ENCODE results near the gene DDAH1.

Gene DDAH1

GRCh38 chr1:85328713-85329397, 136.1 kb downstream of the DDAH1 start:
- peak; percentile 98 for DNase-seq (ENCODE audit: low read depth)

- DNase-seq (ENCODE audit: low read depth): no peak
Measured at GRCh38 chr1:85327759-85328158, 137.2 kb downstream of the DDAH1 start.

GRCh38 chr1:85326851-85327250, 138.1 kb downstream of the DDAH1 start:
- no peak for DNase-seq (ENCODE audit: low read depth)

DNA sequence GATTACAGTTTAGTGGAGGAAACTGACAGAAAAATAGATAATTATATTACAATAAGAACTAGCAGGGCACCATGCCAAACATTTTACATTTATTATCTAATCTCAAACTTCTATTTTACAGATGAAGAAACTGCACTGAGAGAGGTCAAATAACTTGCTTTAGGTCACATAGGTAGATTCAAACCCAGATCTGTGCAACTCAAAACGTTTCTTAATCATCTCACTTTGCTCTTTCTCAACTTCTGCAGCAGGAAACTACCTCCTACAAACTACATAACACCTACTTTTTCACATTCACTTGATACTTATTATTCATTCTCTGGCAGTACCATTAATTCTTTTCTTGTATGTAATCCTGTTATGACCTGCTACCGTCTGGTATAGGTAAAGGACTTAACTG, 138.6 kb downstream of the DDAH1 start:
- DNase-seq (ENCODE audit: low read depth): no peak

GRCh38 chr1:85325920-85326319, 139.0 kb downstream of the DDAH1 start:
- DNase-seq (ENCODE audit: low read depth): no peak

- DNase-seq (ENCODE audit: low read depth): no peak
Measured at GRCh38 chr1:85323770-85324169, 141.2 kb downstream of the DDAH1 start.

GRCh38 chr1:85322655-85323054, 142.3 kb downstream of the DDAH1 start:
- no peak for DNase-seq (ENCODE audit: low read depth)

- DNase-seq (ENCODE audit: low read depth): peak; percentile 90
Measured at GRCh38 chr1:85321237-85321964, 143.6 kb downstream of the DDAH1 start.

DNA sequence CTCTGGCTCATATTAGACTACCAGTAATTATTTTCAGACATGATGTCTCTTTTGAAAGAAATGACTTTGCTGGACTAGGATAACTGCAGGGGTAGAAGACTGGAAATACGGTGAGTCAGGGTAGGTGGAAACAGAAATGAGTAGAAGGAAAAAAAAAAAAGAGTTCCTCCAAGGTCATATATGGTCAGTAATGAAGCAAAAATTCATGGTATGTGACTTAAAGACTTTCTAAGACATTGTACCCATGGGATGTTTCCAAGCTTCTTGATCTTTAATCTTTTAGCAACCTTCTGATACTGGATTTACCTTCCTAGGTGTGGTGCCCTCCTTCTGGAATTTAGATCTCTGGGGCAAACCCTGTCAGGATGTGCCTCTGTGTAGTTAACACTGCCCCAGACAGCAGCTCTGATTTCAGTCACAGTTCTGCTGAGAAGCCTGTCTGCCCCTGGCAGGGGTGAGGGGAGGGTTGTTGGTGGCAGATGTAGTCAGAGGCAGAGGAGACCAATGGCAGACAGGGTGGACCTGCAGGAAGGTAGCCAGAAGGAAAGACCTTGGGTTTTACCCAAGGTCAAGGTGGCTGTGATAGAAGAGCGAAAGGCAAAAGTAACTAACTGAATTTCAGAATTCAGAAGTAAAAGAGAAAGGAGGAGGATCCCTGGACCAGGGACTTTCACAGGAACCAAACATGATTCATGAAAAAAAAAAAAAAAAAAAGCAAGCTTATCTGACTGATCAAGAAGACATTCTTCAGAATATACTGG, 144.4 kb downstream of the DDAH1 start:
- DNase-seq (ENCODE audit: low read depth): no peak

DNA sequence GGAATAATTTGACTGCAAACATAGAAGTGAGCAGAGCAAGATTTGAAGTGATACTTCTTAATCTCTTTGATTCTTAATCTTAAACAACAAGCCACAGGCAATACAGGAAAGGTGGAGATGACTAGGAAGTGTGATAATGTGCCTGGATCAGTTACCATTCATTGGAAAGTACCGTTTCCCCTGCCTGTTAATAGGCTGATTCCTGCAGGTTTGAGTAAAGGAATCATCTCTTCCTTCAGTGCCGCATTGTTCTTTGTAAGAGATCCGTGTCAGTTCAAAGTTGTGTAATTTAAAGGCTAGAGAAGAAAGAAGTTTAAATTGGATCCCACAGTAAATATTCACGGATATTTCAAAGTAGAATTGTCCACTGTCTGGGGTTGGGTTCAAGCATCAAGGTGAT, 145.0 kb downstream of the DDAH1 start:
- no peak for DNase-seq (ENCODE audit: low read depth)

DNA sequence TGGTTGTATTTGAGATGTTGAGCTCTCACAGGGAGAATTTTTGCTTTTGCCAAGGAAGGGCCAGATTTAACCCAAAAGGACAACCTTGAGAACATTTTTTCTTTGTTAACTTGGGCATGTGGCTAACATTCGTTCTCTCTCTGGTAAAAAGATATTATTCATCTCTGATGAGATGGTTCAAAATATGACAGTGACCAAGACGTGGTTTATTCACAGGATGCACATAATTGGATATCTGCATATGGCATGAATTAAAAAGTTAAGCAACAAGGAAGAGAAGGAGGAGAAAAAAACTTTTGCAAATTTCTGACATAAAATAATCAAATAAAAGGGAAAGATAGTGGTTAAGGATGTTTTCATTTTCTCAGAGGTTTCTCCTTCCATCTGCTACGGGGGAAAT, 145.5 kb downstream of the DDAH1 start:
- no peak for DNase-seq (ENCODE audit: low read depth)

DNA sequence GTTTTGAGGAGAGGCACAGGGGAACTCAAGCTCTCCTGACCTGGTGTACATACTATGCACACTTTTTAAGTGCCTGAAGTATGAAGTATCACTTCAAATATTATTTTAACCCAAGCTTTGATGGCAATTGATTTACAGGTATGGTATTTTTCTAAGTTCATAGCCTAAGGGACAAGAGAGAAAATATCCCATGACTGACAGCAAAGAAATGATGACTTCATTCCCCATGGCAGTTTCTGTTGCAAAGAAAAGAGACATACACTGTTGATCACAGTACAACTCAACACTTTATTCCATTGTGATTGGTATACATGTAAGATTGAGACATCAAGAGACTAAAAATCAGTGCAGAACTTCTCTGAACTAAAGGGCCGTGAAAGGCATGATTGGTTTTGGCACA, 146.7 kb downstream of the DDAH1 start:
- DNase-seq (ENCODE audit: low read depth): no peak

GRCh38 chr1:85317560-85317959, 147.4 kb downstream of the DDAH1 start:
- DNase-seq (ENCODE audit: low read depth): no peak

- no peak for DNase-seq (ENCODE audit: low read depth)
Measured at GRCh38 chr1:85316321-85316720, 148.6 kb downstream of the DDAH1 start.

DNA sequence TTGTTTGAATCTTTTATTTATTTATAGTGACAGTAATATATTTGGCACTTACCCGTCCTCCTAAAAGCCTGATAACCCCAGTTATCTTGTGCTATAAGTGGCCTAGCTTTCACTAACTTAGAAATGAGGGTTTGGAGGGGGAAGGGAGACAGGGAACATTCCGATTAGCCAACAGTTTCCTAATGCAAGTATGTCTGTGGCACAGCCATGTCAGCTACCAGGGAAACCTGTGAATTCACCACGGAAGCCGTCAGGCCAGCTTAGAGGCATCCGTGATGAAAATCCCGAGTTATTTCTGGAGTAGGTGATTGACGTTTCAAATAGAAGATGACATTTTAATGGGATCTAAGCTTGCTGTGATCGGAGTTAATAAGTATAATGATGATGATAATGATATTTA, 149.2 kb downstream of the DDAH1 start:
- no peak for DNase-seq (ENCODE audit: low read depth)

DNA sequence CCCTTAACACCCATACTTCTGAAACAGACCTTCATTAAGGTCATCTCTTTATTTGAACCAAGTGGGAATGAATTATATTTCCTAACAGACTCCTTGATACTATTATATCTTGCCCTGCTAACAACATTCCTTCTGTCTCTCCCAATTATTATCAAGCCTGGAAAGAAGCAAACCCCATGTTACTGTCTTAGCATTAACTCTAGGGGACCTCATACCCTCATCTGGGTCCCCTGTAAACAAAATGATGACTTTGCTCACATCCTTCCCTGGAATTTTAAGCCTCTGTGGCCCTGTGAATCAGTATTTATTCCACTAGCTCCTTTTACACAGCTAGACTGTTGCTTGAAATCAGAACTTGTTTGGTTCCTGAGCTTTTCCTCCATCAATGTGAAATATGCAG, 150.2 kb downstream of the DDAH1 start:
- DNase-seq (ENCODE audit: low read depth): no peak

- peak; percentile 98 for DNase-seq (ENCODE audit: low read depth)
Measured at GRCh38 chr1:85313888-85314696, 150.9 kb downstream of the DDAH1 start.

DNA sequence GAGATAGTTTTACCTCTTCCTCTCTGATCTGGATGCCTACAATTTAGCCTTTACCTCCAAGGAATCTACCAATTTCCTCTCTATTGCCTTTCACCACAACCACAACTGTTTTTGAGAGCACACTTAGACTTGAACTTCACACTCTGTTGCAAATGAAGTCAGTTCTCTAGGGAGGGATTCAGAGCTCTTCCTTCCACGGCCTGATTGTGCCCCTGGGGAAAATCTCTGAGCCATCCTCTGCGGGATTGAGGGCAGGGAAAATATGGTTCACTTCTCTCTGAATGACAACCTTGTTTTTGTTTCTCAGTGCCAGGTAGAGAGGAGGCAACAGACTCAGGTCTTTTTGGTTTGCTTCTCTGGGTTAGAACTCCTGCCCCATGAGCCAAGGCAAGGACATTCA, 153.1 kb downstream of the DDAH1 start:
- DNase-seq (ENCODE audit: low read depth): no peak

- DNase-seq (ENCODE audit: low read depth): no peak
Measured at GRCh38 chr1:85308833-85309350, 156.1 kb downstream of the DDAH1 start.

DNA sequence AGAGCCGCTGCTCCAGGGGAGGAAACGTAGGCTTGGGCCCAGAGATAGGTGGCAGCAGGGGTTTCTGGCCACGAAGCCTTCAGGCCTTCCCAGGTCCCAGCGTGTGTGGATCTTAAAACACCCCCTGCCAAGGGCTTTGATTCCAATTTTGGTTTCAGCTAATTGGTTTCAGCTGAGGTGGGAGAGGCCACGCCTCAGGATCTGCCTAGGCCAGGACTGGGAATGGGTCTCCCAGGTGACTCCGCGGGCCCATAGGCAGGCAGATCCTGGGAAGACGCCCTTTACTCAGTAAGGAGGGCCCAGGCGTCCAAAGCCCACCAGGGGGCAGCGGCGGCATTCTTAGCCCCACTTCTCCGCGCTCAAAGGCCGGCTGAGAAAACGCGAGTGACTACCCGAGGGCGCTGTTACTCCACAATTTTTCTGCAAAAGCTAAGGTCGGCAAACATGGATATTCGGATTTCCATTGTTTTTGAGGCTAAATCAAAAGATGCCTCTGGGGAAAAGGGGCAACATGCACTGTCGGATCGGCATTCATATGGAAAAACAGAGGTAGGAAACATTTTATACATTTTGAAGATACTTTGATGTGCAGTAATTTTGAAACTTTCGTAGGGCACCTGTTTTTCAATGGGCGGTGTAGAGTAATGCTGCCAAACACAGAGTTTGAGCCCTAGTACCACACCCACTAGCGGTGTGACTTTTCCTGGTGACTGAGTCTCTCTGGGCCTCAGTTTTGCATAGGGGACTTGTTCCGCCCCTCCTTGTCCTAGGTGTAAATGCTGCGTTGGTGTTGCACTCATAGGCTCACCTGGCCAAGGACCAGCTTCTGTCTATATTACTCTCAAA, 156.7 kb downstream of the DDAH1 start:
- peak; percentile 85 for DNase-seq (ENCODE audit: low read depth)

- DNase-seq (ENCODE audit: low read depth): no peak
Measured at GRCh38 chr1:85306236-85306635, 158.7 kb downstream of the DDAH1 start.

Data from HS-27A (cell line).